Measurements from ENCODE around the gene CST4. TPM values are rescaled to one million over a fixed set of nuclear protein-coding genes. Genes with fewer than 3 reads are reported as not detected.
"Not testable (repeated sequence)": the region's sequence is repeated elsewhere in the genome, so short reads cannot be mapped to it uniquely, and the experiment has no call there.

The CST4 gene
- 2.1 and 56.8 TPM in 2 replicates for total RNA-seq (ENCODE audit: low replicate concordance)
- long read RNA-seq, partial matches to known transcripts, result 3 of 6 reads
- long read RNA-seq, other reads (novel, unspliced or antisense), result 0 of 6 reads

- not testable (repeated sequence) for DNase-seq (ENCODE audit: extremely low spot score, unreplicated experiment); H3K4me3 Mint-ChIP-seq; H3K9me3 Mint-ChIP-seq; H3K36me3 Mint-ChIP-seq; H3K27me3 Mint-ChIP-seq; H3K4me1 Mint-ChIP-seq (ENCODE audit: unreplicated experiment); H3K27ac Mint-ChIP-seq
Measured at GRCh38 chr20:23688684-23689398, at the start of gene CST4. Gene CST4 (minus strand): TSS chr20:23689038. CDS start chr20:23688969, 69 bp downstream.

GRCh38 chr20:23735391-23735790 lies 46.6 kb upstream of the CST4 start:
- H3K27me3 Mint-ChIP-seq; H3K4me3 Mint-ChIP-seq; H3K9me3 Mint-ChIP-seq; DNase-seq (ENCODE audit: extremely low spot score, unreplicated experiment); H3K4me1 Mint-ChIP-seq (ENCODE audit: unreplicated experiment); H3K36me3 Mint-ChIP-seq; H3K27ac Mint-ChIP-seq: not testable (repeated sequence)

- H3K27me3 Mint-ChIP-seq; H3K9me3 Mint-ChIP-seq; H3K27ac Mint-ChIP-seq; H3K4me1 Mint-ChIP-seq (ENCODE audit: unreplicated experiment); H3K36me3 Mint-ChIP-seq; H3K4me3 Mint-ChIP-seq; DNase-seq (ENCODE audit: extremely low spot score, unreplicated experiment): not testable (repeated sequence)
Measured at GRCh38 chr20:23734949-23735348, 46.1 kb upstream of the CST4 start.

GRCh38 chr20:23734440-23734839 lies 45.6 kb upstream of the CST4 start:
- H3K4me1 Mint-ChIP-seq (ENCODE audit: unreplicated experiment); H3K4me3 Mint-ChIP-seq; H3K9me3 Mint-ChIP-seq; DNase-seq (ENCODE audit: extremely low spot score, unreplicated experiment); H3K27me3 Mint-ChIP-seq; H3K36me3 Mint-ChIP-seq; H3K27ac Mint-ChIP-seq: not testable (repeated sequence)

GRCh38 chr20:23727016-23727415 lies 38.2 kb upstream of the CST4 start:
- H3K4me3 Mint-ChIP-seq, result no peak overlapping the region
- DNase-seq (ENCODE audit: extremely low spot score, unreplicated experiment), result no peak
- no peaks in the 10 kb centered on the region for H3K9me3 Mint-ChIP-seq
- H3K27me3 Mint-ChIP-seq, result peaks cover 18% of the 10 kb centered on the region
- H3K4me1 Mint-ChIP-seq (ENCODE audit: unreplicated experiment), result no peaks in the 10 kb centered on the region
- H3K27ac Mint-ChIP-seq, result no peak overlapping the region
- no peaks in the 10 kb centered on the region for H3K36me3 Mint-ChIP-seq
- no peak for TF ChIP-seq CTCF (conservative IDR thresholded peaks at IDR 0.05)

GRCh38 chr20:23725102-23725501 lies 36.3 kb upstream of the CST4 start:
- H3K27ac Mint-ChIP-seq, result no peak overlapping the region
- no peak overlapping the region for H3K4me3 Mint-ChIP-seq
- H3K36me3 Mint-ChIP-seq, result no peaks in the 10 kb centered on the region
- no peak for TF ChIP-seq CTCF (conservative IDR thresholded peaks at IDR 0.05)
- no peaks in the 10 kb centered on the region for H3K9me3 Mint-ChIP-seq
- H3K4me1 Mint-ChIP-seq (ENCODE audit: unreplicated experiment), result no peaks in the 10 kb centered on the region
- no peak for DNase-seq (ENCODE audit: extremely low spot score, unreplicated experiment)
- peaks cover 31% of the 10 kb centered on the region for H3K27me3 Mint-ChIP-seq

- H3K27me3 Mint-ChIP-seq, result peaks cover 37% of the 10 kb centered on the region
- H3K9me3 Mint-ChIP-seq; H3K27ac Mint-ChIP-seq; H3K4me1 Mint-ChIP-seq (ENCODE audit: unreplicated experiment); H3K36me3 Mint-ChIP-seq; H3K4me3 Mint-ChIP-seq; DNase-seq (ENCODE audit: extremely low spot score, unreplicated experiment): not testable (repeated sequence)
- TF ChIP-seq CTCF (conservative IDR thresholded peaks at IDR 0.05), result peak; percentile 69
Measured at GRCh38 chr20:23723659-23724307, 34.9 kb upstream of the CST4 start.

GRCh38 chr20:23722851-23723250 lies 34.0 kb upstream of the CST4 start:
- not testable (repeated sequence) for H3K4me3 Mint-ChIP-seq; H3K27ac Mint-ChIP-seq; H3K36me3 Mint-ChIP-seq; H3K4me1 Mint-ChIP-seq (ENCODE audit: unreplicated experiment); H3K9me3 Mint-ChIP-seq; DNase-seq (ENCODE audit: extremely low spot score, unreplicated experiment)
- peaks cover 32% of the 10 kb centered on the region for H3K27me3 Mint-ChIP-seq

All from type B pancreatic cell (in vitro differentiated cells).